ENCODE measurements around the gene IFT74.

Gene IFT74

DNA sequence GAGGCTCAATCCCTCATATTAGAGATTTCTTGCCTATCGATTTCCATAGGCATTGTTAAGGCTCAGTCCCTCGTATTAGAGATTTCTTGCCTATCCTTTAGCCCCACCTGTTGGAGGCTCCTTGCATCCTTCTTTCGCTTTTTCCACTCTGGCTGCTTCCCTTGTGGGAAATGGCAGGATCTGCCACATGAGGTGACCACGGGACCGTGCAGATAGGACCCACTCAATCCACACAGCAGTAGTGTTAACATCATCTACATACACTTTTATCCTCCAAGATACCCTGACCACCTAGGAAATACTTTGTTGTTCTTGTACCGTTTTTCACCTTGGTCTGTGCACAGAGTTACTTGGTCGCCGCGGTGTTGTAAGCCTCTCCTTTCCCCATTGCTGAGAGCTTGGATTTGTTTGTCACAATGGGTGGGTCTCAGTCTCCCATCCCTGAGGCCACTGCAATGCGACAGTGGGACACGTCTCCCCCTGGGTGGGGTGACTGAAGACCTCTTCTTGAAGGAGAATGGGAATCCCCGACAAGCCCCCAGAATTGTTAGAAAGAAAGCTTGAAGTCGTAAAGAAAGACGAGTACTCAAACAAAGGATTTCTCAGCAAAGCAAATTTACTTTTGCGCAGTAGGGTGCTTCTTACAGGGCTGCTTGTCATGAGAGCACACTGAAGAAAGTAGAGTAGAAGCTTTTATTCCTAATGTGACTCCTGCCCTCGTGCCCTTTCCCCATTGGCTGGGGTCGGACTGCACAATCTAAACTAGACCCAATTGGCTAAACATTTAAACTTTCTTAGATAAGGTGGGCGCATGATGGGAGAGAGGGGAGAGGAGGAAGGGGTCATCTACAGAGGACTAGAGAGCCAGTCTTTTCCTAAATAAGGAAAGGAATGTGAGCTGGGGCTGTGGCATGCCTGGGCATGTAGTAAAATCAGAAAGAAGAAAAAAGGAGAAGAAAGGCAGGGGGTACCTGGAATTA is 19.8 kb downstream of the IFT74 start:
- no peak for DNase-seq

GRCh38 chr9:26983340-26983739 is 27.1 kb downstream of the IFT74 start:
- no peak for DNase-seq

GRCh38 chr9:26995810-26996209 is 39.6 kb downstream of the IFT74 start:
- DNase-seq: no peak

DNA sequence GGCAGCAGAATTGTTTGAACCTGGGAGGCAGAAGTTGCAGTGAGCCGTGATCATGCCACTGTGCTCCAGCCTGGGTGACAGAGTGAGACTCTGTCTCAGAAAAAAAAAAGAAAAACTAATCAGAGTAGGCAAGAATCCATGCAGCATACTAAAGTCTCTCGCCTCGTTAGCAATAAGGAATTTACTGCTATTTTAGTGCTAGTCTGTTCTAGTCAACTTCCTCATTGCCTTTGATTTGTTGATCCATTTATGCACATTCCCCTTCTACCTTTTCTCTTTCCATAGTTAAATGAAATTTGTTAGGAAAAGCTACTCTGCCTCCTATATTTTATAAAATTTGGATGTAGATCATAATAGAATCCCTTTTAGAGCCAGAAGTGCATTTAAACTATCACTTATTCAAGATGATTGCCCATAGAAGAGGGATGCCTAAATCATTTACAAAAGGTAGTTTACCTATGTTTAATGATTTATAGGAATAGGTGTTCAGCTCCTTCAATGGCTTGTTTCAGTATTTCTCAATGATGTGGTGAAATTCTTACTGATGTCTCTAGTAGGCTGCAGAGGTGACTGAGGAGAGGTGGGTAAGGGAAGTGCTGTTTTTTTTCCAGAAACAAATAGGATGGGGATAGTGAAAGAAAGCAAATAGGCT is 47.3 kb downstream of the IFT74 start:
- no peak for DNase-seq

- DNase-seq: no peak
Measured at GRCh38 chr9:27005491-27005890, 49.3 kb downstream of the IFT74 start, which contains the start of gene LRRC19. LRRC19 (minus strand) TSS chr9:27005672; CDS start chr9:26999694, 5,978 bp downstream.

GRCh38 chr9:27019589-27019988 is 63.4 kb downstream of the IFT74 start:
- DNase-seq: no peak

- no peak for DNase-seq
Measured at GRCh38 chr9:27022920-27023319, 66.7 kb downstream of the IFT74 start.

DNA sequence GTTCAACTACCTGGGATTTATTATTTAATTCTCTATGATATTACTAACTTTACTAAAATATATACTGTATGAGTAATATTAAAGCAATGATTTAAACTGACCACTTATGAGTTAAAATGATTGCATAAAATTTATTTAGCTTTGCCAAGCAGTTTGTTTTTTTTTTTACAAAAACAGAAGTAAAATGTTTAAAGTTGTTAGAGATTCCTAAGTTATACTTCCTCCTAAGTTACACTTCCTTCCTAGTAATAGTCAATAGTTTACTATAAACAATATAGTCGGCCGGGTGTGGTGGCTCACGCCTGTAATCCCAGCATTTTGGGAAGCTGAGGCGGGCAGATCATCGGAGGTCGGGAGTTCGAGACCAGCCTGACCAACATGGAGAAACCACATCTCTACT is 73.0 kb downstream of the IFT74 start:
- DNase-seq: no peak

DNA sequence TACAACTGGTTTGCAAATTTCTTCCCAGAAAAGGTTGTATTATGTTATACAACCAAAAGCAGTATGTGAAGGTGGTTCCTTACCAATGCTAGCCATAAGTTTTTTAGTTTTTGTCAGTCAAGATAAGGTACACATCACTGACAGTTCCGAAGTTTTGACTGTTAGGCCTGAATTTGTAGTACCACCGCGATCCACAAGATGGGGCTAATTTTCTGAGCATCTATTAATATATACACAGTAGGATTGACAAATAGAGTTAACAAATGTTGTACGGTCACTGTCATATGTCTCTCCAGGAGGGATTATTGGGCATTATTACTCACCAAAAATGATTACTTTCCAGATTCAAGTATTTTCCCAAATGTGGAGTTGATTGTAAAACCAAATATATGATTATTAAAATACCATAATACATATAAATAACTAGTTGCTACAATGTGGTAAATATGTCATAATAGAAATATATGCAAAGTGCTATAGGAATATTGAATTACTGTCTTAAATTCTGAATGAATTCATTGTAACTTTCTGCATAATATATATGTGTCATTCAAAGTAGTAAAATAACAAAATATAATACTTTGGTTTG is 77.7 kb downstream of the IFT74 start:
- no peak for DNase-seq

GRCh38 chr9:27037499-27037898 is 81.3 kb downstream of the IFT74 start:
- no peak for DNase-seq

DNA sequence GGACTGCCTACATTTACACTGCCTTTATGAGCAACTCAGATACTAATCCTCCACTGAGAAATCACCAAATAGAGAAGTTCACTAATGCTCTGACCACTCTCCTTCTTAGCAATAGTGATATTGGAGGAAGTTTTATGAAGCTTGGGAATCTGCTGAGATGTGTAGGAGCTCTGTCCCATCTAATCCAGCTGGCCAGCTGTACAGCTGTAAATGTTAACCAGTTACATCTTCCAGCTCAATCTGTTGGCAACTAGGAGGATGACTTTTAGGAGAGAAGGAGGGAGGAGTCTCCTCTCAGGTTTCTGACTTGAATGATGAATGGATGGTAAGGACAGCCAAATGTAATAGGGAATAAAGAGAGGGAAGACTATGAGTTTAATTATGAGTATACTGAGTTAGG is 85.5 kb downstream of the IFT74 start:
- DNase-seq: no peak

GRCh38 chr9:27042476-27042875 is 86.3 kb downstream of the IFT74 start:
- no peak for DNase-seq

GRCh38 chr9:27043176-27043575 is 87.0 kb downstream of the IFT74 start:
- no peak for DNase-seq

- DNase-seq: no peak
Measured at GRCh38 chr9:27047136-27047535, 90.9 kb downstream of the IFT74 start.

DNA sequence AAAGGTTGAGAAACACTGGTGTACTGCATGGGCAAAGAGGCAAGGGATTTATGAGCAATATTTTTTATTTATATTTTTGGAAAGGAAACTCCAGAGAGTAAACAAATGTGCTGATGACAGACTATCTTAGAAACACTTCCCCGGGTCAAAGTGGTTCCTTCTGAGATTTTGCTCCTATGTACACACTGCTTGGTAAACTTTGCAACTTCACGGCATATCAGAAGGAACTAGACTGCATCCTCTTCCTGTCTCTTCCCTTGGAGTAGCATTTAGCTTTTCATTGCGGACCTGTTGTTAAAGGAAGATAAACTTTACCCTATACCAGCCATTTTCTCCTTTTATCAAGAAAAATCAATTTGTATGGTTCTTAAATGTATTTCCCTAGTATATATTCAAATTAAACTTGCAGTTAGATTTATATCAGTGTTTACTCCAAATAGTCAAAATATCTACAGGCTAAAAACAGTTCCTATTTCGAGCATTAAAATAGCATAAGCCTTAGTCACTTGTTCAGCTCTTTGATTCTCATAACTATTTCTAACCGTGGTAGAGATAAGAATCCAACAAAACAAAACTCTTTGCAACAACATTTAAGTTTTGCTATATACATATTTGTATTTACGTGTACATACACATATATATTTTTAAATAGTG is 97.3 kb downstream of the IFT74 start:
- no peak for DNase-seq

GRCh38 chr9:27054125-27054524 is 97.9 kb downstream of the IFT74 start:
- no peak for DNase-seq

DNA sequence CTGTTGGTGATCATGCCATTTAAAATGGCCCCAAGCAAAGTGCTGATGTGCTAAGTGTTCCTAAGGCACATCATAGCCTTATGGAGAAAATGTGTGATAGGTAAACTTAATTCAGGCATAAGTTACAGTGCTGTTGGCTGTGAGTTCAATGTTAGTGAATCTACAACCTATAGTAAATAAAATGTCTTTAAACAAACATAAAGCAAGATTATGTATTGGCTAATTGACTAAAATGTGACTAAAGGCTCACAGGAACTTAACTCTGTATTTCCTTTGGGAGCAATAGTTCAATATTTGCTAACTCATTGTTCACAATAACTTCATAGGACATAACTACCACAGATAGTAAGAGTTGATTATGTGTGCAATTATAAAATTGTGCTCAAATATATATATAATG is 98.6 kb downstream of the IFT74 start:
- DNase-seq: no peak

DNA sequence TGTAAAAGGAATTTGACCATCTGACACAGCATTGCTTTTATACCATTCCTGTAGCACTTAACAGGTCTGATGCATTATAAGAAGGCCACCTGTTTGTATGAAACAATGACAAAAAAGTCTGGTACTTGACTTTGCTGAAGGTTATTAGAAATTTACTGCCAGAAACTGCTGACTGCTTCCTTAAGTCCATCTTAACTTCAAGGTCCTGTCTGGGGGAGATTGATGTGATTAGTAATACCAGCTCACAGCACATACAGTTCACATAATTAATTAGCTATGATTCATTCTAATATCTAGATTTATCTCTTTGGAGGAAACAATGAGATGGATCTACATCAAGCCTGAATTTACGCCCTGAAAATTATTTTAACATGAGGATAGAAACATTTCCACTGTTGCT is 103.2 kb downstream of the IFT74 start:
- DNase-seq: no peak

DNA sequence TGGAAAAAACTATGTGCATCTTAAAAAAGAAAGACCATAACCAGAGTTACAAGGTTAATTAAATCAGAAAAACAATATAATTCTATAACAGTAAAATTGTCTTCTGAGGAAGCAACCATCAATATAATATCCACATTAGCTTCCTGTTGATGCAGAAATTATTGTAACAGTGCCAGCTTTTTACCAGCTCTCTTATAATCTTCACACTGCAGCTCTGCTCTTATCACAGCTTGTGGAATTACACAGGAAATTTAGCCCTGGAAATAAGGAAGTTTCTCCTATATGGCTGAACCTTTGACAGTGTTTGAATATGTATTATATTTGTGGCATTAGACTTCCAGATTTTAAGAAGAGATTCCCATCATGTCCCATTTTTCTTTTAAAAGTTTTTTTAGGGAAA is 103.7 kb downstream of the IFT74 start:
- no peak for DNase-seq

DNA sequence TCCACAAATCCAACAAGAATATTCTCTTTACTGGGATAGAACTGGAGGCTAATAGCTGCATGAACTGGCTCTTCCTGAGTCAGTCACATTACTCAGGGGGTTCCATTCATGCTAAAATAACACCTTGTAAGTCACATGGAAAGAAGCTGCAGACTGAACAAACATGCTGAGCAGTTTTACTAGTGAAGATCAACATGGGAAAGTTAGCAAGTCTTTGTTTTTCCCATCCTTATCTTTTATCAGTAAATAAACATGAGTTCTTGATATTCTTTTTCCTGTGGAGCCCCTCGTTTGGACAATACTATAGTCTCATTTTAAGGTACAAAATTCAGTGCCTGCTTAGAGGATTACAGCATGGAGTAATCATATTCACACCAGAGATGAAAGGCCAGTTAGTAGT is 109.1 kb downstream of the IFT74 start:
- no peak for DNase-seq

- no peak for DNase-seq
Measured at GRCh38 chr9:27073841-27074728, 117.9 kb downstream of the IFT74 start.

- no peak for DNase-seq
Measured at GRCh38 chr9:27078685-27079084, 122.5 kb downstream of the IFT74 start.
